ENCODE measurements around the gene PRKAG2.

The PRKAG2 gene

DNA sequence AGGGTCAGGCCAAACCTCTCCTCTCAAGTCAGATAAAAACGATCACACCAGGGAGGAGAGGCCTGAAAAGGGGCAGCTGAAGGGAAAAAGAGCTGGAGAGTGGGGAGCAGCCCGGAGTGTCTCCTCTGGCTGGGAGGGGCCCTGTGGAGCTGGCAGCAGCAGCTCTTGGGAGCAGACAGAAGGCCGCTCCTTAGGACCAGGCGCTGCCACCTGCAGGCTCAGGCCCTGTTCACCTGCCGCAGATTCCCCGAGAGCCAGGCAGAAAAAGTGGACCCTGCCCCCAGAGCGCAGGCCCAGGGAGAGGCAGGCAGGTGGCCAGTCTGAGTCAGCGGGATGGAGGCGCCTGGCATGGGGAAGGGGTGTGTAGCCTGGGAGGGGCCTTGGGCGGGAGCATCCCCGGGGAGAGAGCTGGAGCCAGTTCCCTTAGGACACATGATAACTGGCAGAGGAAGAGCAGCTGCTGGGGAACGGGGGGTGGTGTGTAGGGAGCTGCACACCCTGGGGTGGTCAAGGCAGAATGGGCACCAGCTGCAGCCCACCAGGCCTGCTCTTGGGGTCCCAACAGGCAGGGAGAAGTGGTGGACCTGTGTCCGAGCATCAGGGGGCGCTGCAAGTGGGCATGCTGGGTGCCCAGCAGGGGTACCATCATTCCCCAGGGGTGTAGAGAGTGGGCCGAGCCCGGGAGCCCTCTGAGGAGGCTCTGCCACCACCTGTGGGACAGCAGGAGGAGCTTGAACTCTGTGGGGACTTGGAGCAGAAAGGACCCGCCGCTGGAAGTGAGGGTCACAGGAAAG lies 180.0 kb downstream of the PRKAG2 start:
- no peak overlapping the region for H3K4me3 ChIP-seq (ENCODE audit: low read depth, low read length)
- TF ChIP-seq, protein P1, sequence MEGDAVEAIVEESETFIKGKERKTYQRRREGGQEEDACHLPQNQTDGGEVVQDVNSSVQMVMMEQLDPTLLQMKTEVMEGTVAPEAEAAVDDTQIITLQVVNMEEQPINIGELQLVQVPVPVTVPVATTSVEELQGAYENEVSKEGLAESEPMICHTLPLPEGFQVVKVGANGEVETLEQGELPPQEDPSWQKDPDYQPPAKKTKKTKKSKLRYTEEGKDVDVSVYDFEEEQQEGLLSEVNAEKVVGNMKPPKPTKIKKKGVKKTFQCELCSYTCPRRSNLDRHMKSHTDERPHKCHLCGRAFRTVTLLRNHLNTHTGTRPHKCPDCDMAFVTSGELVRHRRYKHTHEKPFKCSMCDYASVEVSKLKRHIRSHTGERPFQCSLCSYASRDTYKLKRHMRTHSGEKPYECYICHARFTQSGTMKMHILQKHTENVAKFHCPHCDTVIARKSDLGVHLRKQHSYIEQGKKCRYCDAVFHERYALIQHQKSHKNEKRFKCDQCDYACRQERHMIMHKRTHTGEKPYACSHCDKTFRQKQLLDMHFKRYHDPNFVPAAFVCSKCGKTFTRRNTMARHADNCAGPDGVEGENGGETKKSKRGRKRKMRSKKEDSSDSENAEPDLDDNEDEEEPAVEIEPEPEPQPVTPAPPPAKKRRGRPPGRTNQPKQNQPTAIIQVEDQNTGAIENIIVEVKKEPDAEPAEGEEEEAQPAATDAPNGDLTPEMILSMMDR (IDR thresholded peaks at IDR 0.05; ENCODE audit: low read depth, low read length) = no peak

DNA sequence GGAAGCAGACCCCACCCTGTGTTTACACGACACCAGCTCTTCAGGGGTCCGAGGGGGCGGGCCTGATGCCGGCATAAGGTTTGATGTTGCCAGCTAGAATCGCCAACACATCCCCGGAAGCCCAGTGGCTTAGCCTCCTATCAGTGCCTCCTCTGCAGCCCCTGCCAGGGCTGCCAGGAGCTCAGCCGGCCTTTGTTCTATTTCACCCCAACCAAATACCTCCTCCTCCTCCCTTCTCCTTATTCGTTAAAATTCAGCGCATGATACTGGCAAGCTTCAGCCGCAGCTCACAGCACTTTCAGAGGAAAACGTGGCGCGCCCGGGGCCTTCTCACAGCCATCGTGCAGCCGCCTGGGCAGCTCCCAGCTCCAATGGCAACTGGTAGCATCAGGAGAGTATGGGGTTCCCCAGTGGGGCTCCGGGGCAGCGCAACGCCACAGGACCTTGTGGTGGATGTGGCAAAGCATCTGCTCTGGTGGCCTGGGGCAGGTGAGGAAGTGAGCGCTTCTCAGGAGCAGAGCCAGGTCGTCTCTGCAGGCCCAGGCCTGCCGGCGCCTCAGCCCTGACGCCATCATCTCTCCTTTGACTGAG lies 180.9 kb downstream of the PRKAG2 start:
- no peak overlapping the region for H3K4me3 ChIP-seq (ENCODE audit: low read depth, low read length)
- TF ChIP-seq, protein P1 (IDR thresholded peaks at IDR 0.05; ENCODE audit: low read depth, low read length) = no peak

DNA sequence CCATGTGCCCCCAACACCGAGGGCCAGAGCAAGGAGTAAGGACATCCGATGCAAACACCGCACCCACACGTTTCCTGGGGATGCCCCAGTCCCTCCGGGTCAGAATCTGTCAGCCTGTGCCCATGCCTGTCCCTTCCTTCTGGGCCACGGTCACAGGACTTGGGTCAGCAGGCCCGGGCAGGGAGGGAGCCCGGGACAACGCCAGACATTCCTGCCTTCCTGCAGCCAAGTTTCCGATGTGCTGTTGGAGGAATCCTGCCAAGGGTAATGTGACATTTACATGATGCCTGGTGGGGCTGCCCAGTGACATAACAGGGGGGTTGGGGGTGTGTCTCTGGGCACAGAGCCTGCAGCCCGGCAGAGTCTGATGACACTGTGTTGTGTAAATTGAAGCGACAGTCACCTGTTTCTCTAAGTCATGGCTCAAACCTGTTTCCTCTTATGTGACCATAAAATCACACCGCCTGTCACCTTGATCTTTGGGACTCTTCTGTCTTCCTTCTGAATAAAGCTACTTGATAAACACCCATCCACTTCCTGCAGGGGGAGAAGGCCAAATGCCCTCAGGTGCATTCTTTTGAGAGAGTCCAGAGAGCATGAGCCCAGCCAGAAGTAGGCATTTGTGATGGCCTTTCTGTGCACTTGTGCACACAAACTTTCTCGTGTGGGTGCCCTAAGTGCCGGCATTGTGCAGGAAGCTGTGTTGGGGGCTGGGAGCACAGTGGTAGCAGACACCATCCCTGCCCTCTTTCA lies 181.9 kb downstream of the PRKAG2 start:
- TF ChIP-seq, protein P1 (IDR thresholded peaks at IDR 0.05; ENCODE audit: low read depth, low read length) = no peak
- H3K4me3 ChIP-seq (ENCODE audit: low read depth, low read length) = no peak overlapping the region

DNA sequence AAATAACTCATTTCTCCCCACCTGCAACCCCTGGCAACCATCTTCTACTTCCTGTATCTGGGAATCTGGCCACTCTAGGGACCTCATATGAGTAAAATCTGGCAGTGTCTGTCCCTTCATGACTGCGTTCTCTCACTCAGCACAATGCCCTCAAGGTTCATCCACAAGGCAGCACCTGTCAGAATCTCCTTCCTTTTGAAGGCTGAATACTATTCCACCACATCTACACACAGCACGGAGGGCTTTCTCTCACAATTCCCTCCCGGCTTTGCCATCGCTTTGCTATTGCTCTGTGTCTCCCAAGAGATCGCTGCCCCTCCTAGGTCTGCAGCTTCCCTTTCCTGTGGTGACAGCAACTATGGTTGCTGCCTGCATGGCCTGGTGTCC lies 182.5 kb downstream of the PRKAG2 start:
- no peak overlapping the region for H3K4me3 ChIP-seq (ENCODE audit: low read depth, low read length)
- TF ChIP-seq, protein P1 (IDR thresholded peaks at IDR 0.05; ENCODE audit: low read depth, low read length) = no peak

DNA sequence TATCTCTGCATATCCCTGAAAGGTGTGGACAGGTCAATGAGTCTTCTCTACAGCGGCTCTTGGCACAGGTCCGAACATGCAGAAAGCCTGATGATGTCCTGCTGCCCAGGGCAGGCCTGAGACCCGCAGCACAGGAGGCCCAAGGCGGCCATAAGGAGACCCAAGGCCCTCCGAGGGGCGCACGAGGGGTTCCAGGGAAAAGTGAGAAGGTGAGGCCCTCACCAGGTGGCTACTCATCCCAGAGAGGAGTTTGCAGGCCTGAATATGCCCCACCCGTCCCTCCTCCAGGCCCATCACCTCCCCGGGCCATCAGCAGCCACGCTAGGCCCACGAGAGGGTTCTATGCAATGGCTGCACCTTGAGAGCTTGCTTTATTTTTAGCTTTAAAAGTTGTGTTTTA lies 183.8 kb downstream of the PRKAG2 start:
- no peak overlapping the region for H3K4me3 ChIP-seq (ENCODE audit: low read depth, low read length)
- TF ChIP-seq, protein P1 (IDR thresholded peaks at IDR 0.05; ENCODE audit: low read depth, low read length) = no peak

DNA sequence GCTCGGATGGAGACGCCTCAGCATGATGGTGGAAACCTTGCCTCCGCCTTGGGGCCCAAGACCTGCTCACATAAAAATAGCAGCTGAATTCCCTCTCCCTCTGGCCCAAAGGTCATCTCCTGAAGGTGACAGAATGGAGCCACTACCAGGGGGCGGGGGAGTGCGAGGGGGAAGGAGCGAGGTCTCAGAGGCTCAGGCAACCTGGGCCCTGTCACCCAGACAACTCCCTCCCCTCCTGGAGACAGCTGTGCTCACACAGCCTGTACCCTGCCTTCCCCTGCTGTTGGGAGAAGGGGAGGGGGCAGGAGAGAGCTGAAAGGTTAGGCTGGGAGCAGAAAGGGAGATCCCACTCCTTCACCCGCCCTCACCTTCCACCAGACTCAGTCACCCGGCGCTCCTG lies 184.2 kb downstream of the PRKAG2 start:
- no peak overlapping the region for H3K4me3 ChIP-seq (ENCODE audit: low read depth, low read length)
- TF ChIP-seq, protein P1 (IDR thresholded peaks at IDR 0.05; ENCODE audit: low read depth, low read length) = no peak

DNA sequence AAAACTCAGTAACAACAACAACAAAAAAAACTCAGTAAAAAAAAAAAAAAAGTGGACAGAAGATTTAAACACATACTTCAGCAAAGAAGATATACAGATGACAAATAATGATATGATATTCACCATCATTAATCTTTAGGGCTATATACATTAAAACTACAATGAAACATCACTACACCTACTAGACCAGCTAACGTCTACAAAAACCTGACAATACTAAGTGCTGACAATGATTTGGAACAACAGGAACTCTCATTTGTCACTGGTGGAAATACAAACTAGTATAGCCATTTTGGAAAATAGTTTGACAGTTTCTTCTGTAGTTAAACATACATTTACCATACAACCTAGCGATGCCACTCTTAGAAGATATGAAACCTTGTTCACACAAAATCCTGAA lies 185.5 kb downstream of the PRKAG2 start:
- no peak overlapping the region for H3K4me3 ChIP-seq (ENCODE audit: low read depth, low read length)
- TF ChIP-seq, protein P1 (IDR thresholded peaks at IDR 0.05; ENCODE audit: low read depth, low read length) = no peak

Data from WI38 (cell line).